ENCODE results near the gene TP53I13. TPM values are rescaled to one million over a fixed set of nuclear protein-coding genes. Genes with fewer than 3 reads are reported as not detected.

Gene TP53I13
- total RNA-seq, 1 donor from 2014 or later: 13.4 TPM

GRCh38 chr17:29617125-29617480 is 48.6 kb downstream of the TP53I13 start:
- peak; percentile 71 for ATAC-seq

DNA sequence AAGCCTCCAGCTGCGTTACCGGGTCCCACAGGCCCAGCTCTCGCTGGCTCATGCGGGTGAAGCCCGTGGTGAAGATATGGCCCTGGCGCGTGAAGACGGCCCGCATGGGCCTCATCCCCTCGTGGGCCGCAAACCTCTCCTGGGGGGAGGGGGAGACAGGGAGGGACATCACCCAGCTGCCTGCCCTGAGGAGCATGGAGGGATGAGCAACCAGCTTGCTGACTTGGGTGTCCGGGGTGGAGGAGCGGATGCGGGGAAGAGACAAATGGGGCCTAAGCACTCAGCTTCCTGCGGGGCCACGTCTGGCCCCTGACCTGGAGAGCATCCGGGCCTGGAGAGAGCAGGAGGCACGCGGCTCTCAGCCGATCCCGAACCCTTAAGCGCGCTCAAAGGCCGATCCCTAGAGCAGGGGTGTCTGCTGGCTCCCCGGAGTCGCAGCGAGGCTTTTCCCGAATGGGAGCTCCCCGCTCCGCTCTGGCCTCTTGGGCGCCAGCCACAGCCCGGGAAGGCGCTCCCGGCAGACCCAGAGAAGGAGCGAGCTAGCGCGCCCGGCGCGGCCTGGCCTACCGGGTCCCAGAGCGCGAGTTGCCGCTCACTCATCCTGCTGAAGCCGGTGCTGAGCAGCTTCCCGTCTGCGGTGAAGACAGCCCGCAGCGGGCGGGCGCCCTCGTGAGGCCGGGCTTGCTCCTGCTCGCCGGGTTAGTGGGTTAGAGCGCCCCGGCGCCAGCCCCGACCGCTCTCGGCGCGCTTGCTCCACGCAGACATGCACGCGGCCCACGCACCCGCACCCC is 49.2 kb downstream of the TP53I13 start:
- ATAC-seq: peak; percentile 62

- no peak for ATAC-seq
Observed at GRCh38 chr17:29618272-29619065, 50.0 kb downstream of the TP53I13 start.

DNA sequence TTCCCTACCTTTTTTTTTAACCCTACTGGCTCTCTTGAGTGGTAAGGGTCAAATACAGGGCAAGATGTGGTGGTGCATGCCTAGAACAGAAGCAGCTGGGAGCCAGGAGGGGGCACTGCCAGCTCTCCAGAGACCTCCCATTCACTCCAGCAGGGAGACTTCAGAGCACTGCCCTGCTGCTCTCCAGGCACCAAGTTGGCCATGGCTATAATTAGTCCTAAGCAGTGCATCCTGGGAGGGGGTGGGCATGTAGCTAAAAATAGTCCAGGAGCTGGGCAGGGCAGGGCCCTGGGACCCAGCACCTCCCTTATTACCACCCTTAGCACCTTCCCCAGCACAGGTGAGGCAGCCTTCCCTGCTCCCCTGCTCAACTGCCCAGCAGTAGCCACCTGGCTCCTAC is 50.8 kb downstream of the TP53I13 start:
- ATAC-seq: no peak

DNA sequence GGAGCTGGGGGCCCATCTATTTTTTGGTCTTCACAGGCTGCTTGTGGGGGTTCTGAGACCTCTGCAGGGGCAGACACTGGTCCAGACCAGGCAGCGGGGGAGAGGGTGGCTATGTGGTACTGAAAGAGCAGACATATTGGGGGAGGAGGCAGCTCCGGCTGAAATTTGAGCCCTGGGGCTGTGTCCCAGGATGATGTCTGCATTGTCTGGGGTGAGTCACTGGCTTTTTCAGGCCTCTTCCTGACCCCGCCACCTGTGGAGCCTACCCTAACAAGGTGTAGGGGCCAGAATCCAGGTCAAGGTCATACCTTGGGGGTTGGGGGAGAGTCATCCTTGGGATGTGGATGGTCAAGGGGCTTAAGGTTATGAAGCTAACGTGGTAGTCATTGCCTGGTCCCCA is 51.8 kb downstream of the TP53I13 start:
- ATAC-seq: no peak

GRCh38 chr17:29620779-29621500 is 52.4 kb downstream of the TP53I13 start:
- ATAC-seq: no peak

- ATAC-seq: no peak
Observed at GRCh38 chr17:29621751-29622194, 53.3 kb downstream of the TP53I13 start.

Other genes with a start within 250 kb of the TP53I13 start
- 33.8 TPM for gene TAOK1, start 178.3 kb upstream of the TP53I13 start, total RNA-seq
- gene ABHD15, start 1.7 kb upstream of the TP53I13 start, total RNA-seq: 2.5 TPM
- gene GIT1, start 20.9 kb downstream of the TP53I13 start, total RNA-seq: 28.7 TPM
- 2.7 TPM for gene ANKRD13B, start 24.4 kb downstream of the TP53I13 start, total RNA-seq
- gene CORO6, start 54.2 kb downstream of the TP53I13 start, total RNA-seq: 1.4 TPM

Measured in esophagus mucosa (tissue), 1 donor.